Aorta (tissue), 5 donors: ENCODE results near the gene GRIK4. TPM values are rescaled to one million over a fixed set of nuclear protein-coding genes. Genes with fewer than 3 reads are reported as not detected.

ENCODE experiments used
- ATAC-seq: fragments of 200-7000 bp; cut with Tn5 transposase; one replicate; pipeline ENCODE4 v1.9.1; 2022; ENCODE audit warnings: moderate library complexity; ENCODE audit not compliant: low FRiP score
- DNase-seq, 2 donors: peaks; one replicate each; pipeline ENCODE4 v3.0.0-alpha.2; 2020
- H3K27ac ChIP-seq, 2 donors: one replicate each; pipeline ENCODE4 v1.5.1; 2013; ENCODE audit warnings: low read length in 2 of 2, mild to moderate bottlenecking in 2 of 2, moderate library complexity in 2 of 2, control low read depth in 1 of 2, inconsistent platforms in 1 of 2, low read depth in 1 of 2
- H3K27me3 ChIP-seq, 2 donors: one replicate each; pipeline ENCODE4 v1.6.1; 2013; ENCODE audit warnings: control low read depth in 1 of 2, low read length in 1 of 2, mild to moderate bottlenecking in 1 of 2, moderate library complexity in 1 of 2; ENCODE audit not compliant: insufficient read depth in 2 of 2, control insufficient read depth in 1 of 2
- H3K36me3 ChIP-seq, 2 donors: one replicate each; pipeline ENCODE4 v1.6.1; 2013; ENCODE audit warnings: control low read depth in 1 of 2, low read length in 1 of 2, mild to moderate bottlenecking in 1 of 2; ENCODE audit not compliant: insufficient read depth in 2 of 2, control insufficient read depth in 1 of 2
- H3K4me1 ChIP-seq, 2 donors: one replicate each; pipeline ENCODE4 v1.6.1; 2013; ENCODE audit warnings: low read length in 2 of 2, control low read depth in 1 of 2, mild to moderate bottlenecking in 1 of 2, moderate library complexity in 1 of 2; ENCODE audit not compliant: insufficient read depth in 2 of 2, control insufficient read depth in 1 of 2
- H3K4me3 ChIP-seq, 2 donors: one replicate each; pipeline ENCODE4 v1.5.1; 2013; ENCODE audit warnings: low read length in 2 of 2, control low read depth in 1 of 2, mild to moderate bottlenecking in 1 of 2
- H3K9me3 ChIP-seq: one replicate; pipeline ENCODE4 v1.6.1; 2013; ENCODE audit warnings: mild to moderate bottlenecking, low read length; ENCODE audit not compliant: control insufficient read depth
- WGBS, 2 donors: extraction: QIAGEN DNeasy Blood & Tissue Kit; methylation state at CpG; one replicate each; pipeline ENCODE4 v1.1.7; 2013; 5-methylcytosine and 5-hydroxymethylcytosine counted together
- intact Hi-C, 2 donors: fragments of 100-400 bp; cut with DNase I; formaldehyde crosslinking; loops; one replicate each; pipeline versions ENCODE4 v1.14.2 to v1.15.0; 2022
- polyA plus RNA-seq, 2 donors: library from polyadenylated mRNA; stranded (reverse); fragments of 200-250 nt; gene quantifications; one replicate each; pipeline ENCODE4 v1.2.3, GENCODE V29; 2013
- total RNA-seq, 2 donors: library from RNA; stranded (reverse); fragmentation: NEBNext Ultra II Directional; extraction: Animal tissue kit (Norgen Biotek cat#: 25700); gene quantifications; one replicate each; pipeline ENCODE4 v1.2.1, GENCODE V29; 2021
- donor health status: healthy with polysubstance abuse.
- donor health status: Bipolar disorder and iron deficiency.
- donor health status: DM: no; HTN: no; CAD: no.
- donor health status: DM: no; HTN: no; CAD: no.
- donor health status: DM: yes; HTN: yes; CAD: no.

GRIK4 gene
- total and polyA plus RNA-seq, 4 donors: not detected

- 76 to 83% methylated on average over 9 of the region's 9 CpGs for WGBS, 2 donors
- no peaks in the 10 kb centered on the region for H3K36me3 ChIP-seq
- no peak overlapping the region for H3K4me3 ChIP-seq
- DNase-seq (no peak), ATAC-seq (no peak)
- H3K27ac ChIP-seq: no peak overlapping the region
- peaks cover 16% of the 10 kb centered on the region for H3K9me3 ChIP-seq
- H3K4me1 ChIP-seq: no peaks in the 10 kb centered on the region
- no peaks in the 10 kb centered on the region for H3K27me3 ChIP-seq
- intact Hi-C loops: no loop called here
Observed at GRCh38 chr11:120703358-120704152, 192.0 kb downstream of the GRIK4 start.

DNA sequence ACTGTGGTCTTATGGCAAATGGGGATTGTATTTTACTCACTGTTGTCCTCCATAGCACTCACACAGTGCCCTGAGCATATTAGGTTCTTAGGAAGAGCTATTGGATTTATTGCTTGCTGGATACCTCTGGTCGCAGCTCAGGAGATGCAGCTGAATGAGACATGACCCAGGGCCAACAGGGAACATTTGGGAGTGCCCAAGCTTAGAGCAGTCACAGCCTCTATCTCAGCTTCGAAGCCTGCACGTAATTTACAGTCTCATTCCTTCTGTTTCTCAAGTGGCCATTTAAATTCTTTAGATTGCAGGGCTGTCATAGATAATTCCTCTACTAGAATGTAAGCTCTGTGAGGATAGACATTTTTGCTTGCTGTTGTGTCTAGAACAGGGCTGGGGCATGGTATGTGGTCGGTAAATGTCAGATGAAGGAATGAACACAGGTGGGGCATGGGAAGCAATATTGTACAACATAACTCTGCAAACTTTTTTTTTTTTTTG lies 192.8 kb downstream of the GRIK4 start:
- H3K9me3 ChIP-seq: peaks cover 16% of the 10 kb centered on the region
- H3K27ac ChIP-seq: no peak overlapping the region
- DNase-seq: no peak
- 46 to 53% methylated on average over 4 of the region's 4 CpGs for WGBS, 2 donors
- H3K36me3 ChIP-seq: no peaks in the 10 kb centered on the region
- no peaks in the 10 kb centered on the region for H3K27me3 ChIP-seq
- no peak overlapping the region for H3K4me3 ChIP-seq
- no peak for ATAC-seq
- no peaks in the 10 kb centered on the region for H3K4me1 ChIP-seq
- intact Hi-C loops: no loop called here

DNA sequence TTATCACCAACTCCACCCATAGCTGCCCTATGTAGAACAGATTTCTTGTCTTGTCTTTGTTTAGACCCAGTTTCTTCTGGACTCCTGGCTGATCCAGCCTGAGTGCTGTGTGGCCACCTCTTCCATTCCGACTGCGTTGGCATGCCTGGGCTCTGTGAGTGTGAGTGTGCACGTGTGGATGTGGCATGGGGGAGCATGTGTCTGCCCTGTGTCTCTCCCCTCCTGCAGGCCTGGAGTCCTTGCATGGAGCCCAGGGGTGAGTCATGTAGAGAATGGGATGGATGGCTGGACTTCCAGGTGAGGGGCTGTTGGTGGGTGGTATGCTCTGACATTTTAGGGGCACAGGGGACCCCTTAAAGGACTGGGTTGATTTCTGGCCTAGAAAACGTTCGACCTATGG lies 194.7 kb downstream of the GRIK4 start:
- intact Hi-C loops: no loop called here
- Histone ChIP-seq H3K36me3 (no peaks in the 10 kb centered on the region), H3K4me1 (no peaks in the 10 kb centered on the region), H3K4me3 (no peak overlapping the region), H3K27me3 (no peaks in the 10 kb centered on the region), H3K9me3 (peaks cover 16% of the 10 kb centered on the region), H3K27ac (no peak overlapping the region)
- 80 to 84% methylated on average over 5 of the region's 5 CpGs for whole genome bisulfite sequencing, 2 donors
- ATAC-seq (no peak), DNase-seq (no peak)

DNA sequence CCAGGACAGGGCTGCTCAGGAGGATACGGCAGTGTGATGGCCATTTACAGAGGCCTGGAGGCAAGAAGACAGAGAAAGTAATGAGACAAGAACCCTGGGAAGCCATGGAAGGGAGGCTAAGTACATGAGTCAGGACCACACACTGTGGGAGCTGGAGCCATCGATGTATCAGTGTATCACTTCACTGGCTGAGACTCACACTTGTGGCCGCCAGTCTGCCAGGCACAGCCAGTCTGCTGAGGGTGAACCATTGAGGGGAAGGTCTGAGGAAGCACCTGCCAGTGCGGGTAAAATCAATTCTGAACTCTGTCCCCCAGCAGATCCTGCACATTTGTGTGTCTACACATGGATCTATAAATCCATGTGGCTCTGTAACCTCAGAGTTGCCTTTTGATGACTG lies 195.6 kb downstream of the GRIK4 start:
- H3K4me1 ChIP-seq: no peaks in the 10 kb centered on the region
- DNase-seq: no peak
- H3K4me3 ChIP-seq: no peak overlapping the region
- H3K27ac ChIP-seq: no peak overlapping the region
- ATAC-seq: no peak
- H3K27me3 ChIP-seq: no peaks in the 10 kb centered on the region
- 82 to 87% methylated on average over 4 of the region's 4 CpGs for WGBS, 2 donors
- peaks cover 16% of the 10 kb centered on the region for H3K9me3 ChIP-seq
- no peaks in the 10 kb centered on the region for H3K36me3 ChIP-seq
- intact Hi-C loops: no loop called here

- no peak for DNase-seq
- H3K4me3 ChIP-seq: no peak overlapping the region
- 89 to 96% methylated on average over 2 of the region's 2 CpGs for WGBS, 2 donors
Observed at GRCh38 chr11:120707663-120708062, 196.1 kb downstream of the GRIK4 start.

DNA sequence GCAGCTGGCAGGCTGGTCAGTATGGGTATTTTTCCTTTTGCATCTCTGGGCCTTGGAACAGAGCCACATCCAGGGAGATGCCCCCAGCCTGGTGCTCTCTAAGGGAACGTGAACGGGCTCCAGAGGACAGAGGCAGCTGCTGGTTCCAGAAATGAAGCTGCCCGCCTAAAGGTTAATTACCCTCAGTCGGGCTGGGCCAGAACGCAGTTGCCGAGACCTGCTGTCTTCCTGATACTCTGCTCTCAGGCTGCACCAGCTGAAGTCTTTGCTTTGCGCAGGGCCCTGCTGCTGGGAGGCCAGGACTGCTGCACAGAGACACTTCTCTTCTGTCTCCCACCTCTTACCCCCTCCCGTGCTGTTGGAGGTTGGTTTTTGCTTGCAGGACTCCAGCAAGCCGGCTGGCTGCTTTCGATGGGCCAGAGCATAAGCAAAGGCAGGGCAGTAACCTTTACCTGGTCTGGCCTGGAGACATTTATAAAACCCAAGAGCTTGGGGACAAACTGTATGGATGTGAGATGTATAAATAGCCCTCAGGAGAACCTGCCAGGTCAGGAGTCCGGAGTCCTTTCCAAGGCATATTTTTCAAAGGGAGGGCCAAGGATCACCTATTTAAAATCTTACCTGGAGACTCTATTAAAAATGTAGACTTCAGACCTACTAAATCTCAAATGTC lies 197.1 kb downstream of the GRIK4 start:
- ATAC-seq: no peak
- intact Hi-C loops: no loop called here
- no peaks in the 10 kb centered on the region for H3K27me3 ChIP-seq
- 72 to 75% methylated on average over 11 of the region's 11 CpGs for WGBS, 2 donors
- no peaks in the 10 kb centered on the region for H3K36me3 ChIP-seq
- H3K27ac ChIP-seq: no peak overlapping the region
- peak in 1 of 2 donors; percentile 67 for DNase-seq
- H3K4me1 ChIP-seq: no peaks in the 10 kb centered on the region
- H3K4me3 ChIP-seq: no peak overlapping the region
- H3K9me3 ChIP-seq: peaks cover 16% of the 10 kb centered on the region

More at GRCh38 chr11:120707663-120708062, 196.1 kb downstream of the GRIK4 start:
- peaks cover 16% of the 10 kb centered on the region for H3K9me3 ChIP-seq
- H3K36me3 ChIP-seq: no peaks in the 10 kb centered on the region
- H3K4me1 ChIP-seq: no peaks in the 10 kb centered on the region
- no peak overlapping the region for H3K27ac ChIP-seq
- intact Hi-C loops: no loop called here
- no peaks in the 10 kb centered on the region for H3K27me3 ChIP-seq
- no peak for ATAC-seq

- Histone ChIP-seq H3K4me3 (no peak overlapping the region), H3K36me3 (no peaks in the 10 kb centered on the region), H3K4me1 (no peaks in the 10 kb centered on the region), H3K27me3 (no peaks in the 10 kb centered on the region), H3K9me3 (peaks cover 14% of the 10 kb centered on the region), H3K27ac (no peak overlapping the region)
- 91 to 92% methylated on average over 10 of the region's 10 CpGs for WGBS, 2 donors
- ATAC-seq: no peak
- intact Hi-C loops: no loop called here
- no peak for DNase-seq
Observed at GRCh38 chr11:120709808-120710207, 198.3 kb downstream of the GRIK4 start.

GRCh38 chr11:120710354-120711131 lies 199.0 kb downstream of the GRIK4 start:
- Histone ChIP-seq H3K36me3 (no peaks in the 10 kb centered on the region), H3K4me1 (no peaks in the 10 kb centered on the region), H3K27ac (no peak overlapping the region), H3K9me3 (peaks cover 14% of the 10 kb centered on the region), H3K27me3 (no peaks in the 10 kb centered on the region), H3K4me3 (no peak overlapping the region)
- ATAC-seq: peak; percentile 61
- WGBS, 2 donors: 63% methylated on average over 13 of the region's 13 CpGs
- DNase-seq: peak in 1 of 2 donors; percentile 36
- intact Hi-C loops: no loop called here
